Osteocyte (in vitro differentiated cells): Measurements from ENCODE around the gene BTLA. TPM values are rescaled to one million over a fixed set of nuclear protein-coding genes. Genes with fewer than 3 reads are reported as not detected.
"Not testable (repeated sequence)": the region's sequence is repeated elsewhere in the genome, so short reads cannot be mapped to it uniquely, and the experiment has no call there.

Experiments
- DNase-seq: peaks from one replicate; pipeline ENCODE4 v3.0.0; 2021; ENCODE audit warnings: mixed read lengths; ENCODE audit not compliant: unreplicated experiment; ENCODE audit errors: extremely low spot score
- H3K27ac Mint-ChIP-seq: one replicate; pipeline ENCODE4 v1.8.0; 2021; ENCODE audit warnings: mild to moderate bottlenecking, mixed read lengths; ENCODE audit not compliant: unreplicated experiment
- H3K27me3 Mint-ChIP-seq: one replicate; pipeline ENCODE4 v1.8.0; 2021; ENCODE audit warnings: mixed read lengths; ENCODE audit not compliant: unreplicated experiment
- H3K36me3 Mint-ChIP-seq: one replicate; pipeline ENCODE4 v1.8.0; 2021; ENCODE audit warnings: mixed read lengths; ENCODE audit not compliant: unreplicated experiment
- H3K4me1 Mint-ChIP-seq: one replicate; pipeline ENCODE4 v1.8.0; 2021; ENCODE audit warnings: mixed read lengths; ENCODE audit not compliant: unreplicated experiment
- H3K4me3 Mint-ChIP-seq: one replicate; pipeline ENCODE4 v1.8.0; 2021; ENCODE audit warnings: mild to moderate bottlenecking, moderate library complexity, mixed read lengths; ENCODE audit not compliant: unreplicated experiment
- H3K9me3 Mint-ChIP-seq: one replicate; pipeline ENCODE4 v1.8.0; 2021; ENCODE audit warnings: mixed read lengths; ENCODE audit not compliant: unreplicated experiment
- total RNA-seq: library from RNA; stranded (reverse); gene quantifications from 2 replicates; pipeline ENCODE4 v1.2.1, GENCODE V29; 2021
- TF ChIP-seq, protein P1 (sequence below): fragments of 200-600 bp; sonication (generic); IDR thresholded peaks from 2 replicates; pipeline ENCODE4 v1.5.0; 2021; ENCODE audit warnings: antibody characterized with exemption, mild to moderate bottlenecking, moderate library complexity

The BTLA gene
- total RNA-seq, 1 donor from 2014 or later: not detected

DNA sequence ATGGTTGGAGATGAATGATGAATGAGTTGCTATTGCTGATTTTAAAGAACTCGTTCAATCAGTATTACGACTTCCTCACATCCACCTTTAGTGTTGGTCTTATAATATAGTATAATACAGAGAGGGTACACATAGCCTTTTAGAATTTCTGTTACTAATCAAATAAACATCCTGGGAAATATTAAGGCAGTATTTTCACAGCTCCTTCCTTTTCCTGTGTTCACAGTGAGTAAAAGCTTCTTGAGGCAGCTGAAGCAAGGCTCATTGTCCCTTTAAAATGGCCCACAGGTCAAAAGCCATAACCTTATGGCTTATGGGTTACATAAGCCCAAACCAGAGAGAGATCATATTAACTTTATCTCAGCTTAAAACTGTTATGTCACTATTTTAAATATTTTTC is 1.3 kb upstream of the BTLA start:
- H3K9me3 Mint-ChIP-seq: no peaks in the 10 kb centered on the region
- no peak overlapping the region for H3K4me3 Mint-ChIP-seq
- no peak overlapping the region for H3K27ac Mint-ChIP-seq
- no peaks in the 10 kb centered on the region for H3K36me3 Mint-ChIP-seq
- TF ChIP-seq, protein P1, sequence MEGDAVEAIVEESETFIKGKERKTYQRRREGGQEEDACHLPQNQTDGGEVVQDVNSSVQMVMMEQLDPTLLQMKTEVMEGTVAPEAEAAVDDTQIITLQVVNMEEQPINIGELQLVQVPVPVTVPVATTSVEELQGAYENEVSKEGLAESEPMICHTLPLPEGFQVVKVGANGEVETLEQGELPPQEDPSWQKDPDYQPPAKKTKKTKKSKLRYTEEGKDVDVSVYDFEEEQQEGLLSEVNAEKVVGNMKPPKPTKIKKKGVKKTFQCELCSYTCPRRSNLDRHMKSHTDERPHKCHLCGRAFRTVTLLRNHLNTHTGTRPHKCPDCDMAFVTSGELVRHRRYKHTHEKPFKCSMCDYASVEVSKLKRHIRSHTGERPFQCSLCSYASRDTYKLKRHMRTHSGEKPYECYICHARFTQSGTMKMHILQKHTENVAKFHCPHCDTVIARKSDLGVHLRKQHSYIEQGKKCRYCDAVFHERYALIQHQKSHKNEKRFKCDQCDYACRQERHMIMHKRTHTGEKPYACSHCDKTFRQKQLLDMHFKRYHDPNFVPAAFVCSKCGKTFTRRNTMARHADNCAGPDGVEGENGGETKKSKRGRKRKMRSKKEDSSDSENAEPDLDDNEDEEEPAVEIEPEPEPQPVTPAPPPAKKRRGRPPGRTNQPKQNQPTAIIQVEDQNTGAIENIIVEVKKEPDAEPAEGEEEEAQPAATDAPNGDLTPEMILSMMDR: no peak
- no peaks in the 10 kb centered on the region for H3K4me1 Mint-ChIP-seq
- H3K27me3 Mint-ChIP-seq: peaks cover 38% of the 10 kb centered on the region
- DNase-seq: no peak

DNA sequence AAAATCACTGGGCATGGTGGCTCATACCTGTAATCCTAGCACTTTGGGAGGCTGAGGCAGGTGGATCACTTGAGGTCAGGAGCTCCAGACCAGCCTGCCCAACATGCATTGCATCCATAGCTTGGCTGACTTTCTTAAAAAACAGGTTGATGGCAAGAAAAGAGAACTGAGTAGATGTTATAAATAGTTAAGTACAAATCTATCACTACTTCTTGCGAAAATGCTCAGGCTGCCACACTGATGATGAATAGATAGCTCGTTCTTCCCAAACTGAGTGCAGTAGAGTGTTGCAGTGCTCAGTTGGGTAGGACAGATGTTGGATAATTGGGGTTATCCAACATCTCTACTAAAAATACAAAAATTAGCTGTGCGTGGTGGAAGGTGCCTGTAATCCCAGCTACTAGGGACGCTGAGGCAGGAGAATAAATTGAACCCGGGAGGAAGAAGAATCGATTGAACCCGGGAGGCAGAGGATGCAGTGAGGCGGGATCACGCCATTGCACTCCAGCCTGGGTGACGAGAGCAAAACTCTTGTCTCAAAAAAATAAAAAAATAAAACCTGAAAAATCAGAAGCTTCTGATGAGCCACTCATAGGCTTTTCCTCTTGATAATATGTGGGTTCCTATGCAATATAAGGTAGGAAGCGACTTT is 1.2 kb downstream of the BTLA start:
- no peaks in the 10 kb centered on the region for H3K9me3 Mint-ChIP-seq
- no peaks in the 10 kb centered on the region for H3K4me1 Mint-ChIP-seq
- TF ChIP-seq, protein P1: no peak
- no peaks in the 10 kb centered on the region for H3K36me3 Mint-ChIP-seq
- H3K27me3 Mint-ChIP-seq: peaks cover 30% of the 10 kb centered on the region
- no peak overlapping the region for H3K27ac Mint-ChIP-seq
- no peak overlapping the region for H3K4me3 Mint-ChIP-seq
- no peak for DNase-seq

DNA sequence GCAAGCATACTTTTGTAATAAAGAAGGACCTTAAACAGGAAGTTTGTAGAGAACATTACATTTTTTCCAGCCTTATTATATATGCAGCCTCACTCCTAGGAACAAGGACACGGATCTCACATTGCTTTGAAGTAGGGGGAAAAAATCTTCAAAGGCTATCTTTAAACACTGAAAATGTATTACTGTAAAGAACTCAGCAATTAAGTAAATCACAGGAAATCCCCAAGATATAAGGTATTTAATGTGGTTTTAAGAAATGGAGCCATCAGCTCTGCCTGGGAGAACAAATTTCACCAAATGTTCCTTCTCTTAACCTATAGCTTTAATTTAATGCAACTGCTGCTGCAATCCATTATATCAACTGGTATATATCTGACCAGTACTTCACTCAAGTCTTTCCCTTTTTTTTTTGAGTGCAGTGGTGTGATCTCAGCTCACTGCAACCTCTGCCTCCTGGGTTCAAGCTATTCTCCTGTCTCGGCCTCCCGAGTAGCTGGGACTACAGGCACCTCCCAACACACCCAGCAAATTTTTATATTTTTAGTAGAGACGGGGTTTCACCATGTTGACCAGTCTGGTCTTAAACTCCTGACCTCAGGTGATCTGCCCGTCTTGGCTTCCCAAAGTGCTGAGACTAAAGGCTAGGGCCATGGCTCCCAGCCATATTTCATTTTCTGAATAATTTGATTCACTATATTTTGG is 2.8 kb downstream of the BTLA start:
- Mint-ChIP-seq H3K27ac (no peak overlapping the region), H3K4me3 (no peak overlapping the region), H3K36me3 (no peaks in the 10 kb centered on the region), H3K4me1 (no peaks in the 10 kb centered on the region), H3K9me3 (no peaks in the 10 kb centered on the region), H3K27me3 (peaks cover 29% of the 10 kb centered on the region)
- TF ChIP-seq, protein P1: no peak
- no peak for DNase-seq

DNA sequence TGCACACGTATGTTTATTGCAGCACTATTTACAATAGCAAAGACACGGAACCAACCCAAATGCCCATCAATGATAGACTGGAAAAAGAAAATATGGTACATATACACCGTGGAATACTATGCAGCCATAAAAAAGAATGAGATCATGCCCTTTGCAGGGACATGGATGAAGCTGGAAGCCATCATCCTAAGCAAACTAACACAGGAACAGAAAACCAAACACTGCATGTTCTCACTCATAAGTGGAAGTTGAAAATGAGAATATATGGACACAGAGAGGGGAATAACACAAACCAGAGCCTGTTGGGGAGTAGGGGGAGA is 4.9 kb downstream of the BTLA start:
- not testable (repeated sequence) for H3K9me3 Mint-ChIP-seq, DNase-seq, H3K4me1 Mint-ChIP-seq, H3K4me3 Mint-ChIP-seq, H3K36me3 Mint-ChIP-seq, H3K27ac Mint-ChIP-seq
- peaks cover 27% of the 10 kb centered on the region for H3K27me3 Mint-ChIP-seq

DNA sequence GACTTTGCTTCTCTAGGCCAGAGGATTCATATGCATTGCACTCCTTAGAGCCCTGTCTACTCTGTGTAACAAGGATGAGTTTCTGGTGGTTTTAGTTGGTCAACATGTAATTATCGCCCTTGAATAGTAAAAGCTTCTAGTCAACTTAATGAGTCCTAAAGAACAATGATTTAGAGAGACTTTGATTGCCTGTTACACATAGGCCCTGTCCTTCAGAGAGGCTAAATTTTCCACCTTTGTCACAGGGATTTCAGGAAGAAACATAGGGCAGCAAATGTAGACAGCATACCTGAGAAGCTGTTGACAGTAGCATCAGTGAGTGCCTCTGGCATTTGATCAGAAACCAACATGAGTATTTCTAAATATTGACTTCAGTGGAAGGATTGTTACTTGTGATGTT is 7.1 kb downstream of the BTLA start:
- Mint-ChIP-seq H3K9me3 (no peaks in the 10 kb centered on the region), H3K4me3 (no peak overlapping the region), H3K27ac (no peak overlapping the region), H3K27me3 (peaks cover 11% of the 10 kb centered on the region), H3K4me1 (no peaks in the 10 kb centered on the region), H3K36me3 (no peaks in the 10 kb centered on the region)
- DNase-seq: no peak
- TF ChIP-seq, protein P1: no peak
